HepG2 (cell line): ENCODE results near the gene POLRMT. TPM values are rescaled to one million over a fixed set of nuclear protein-coding genes. Genes with fewer than 3 reads are reported as not detected.

ENCODE experiments used
- ATAC-seq: fragments of 200-7000 bp; cut with Tn5 transposase; 3 replicates; pipeline ENCODE4 v1.9.1; 2020; ENCODE audit warnings: mild to moderate bottlenecking, moderate library complexity
- BruUV-seq: library from RNA; stranded (reverse); fragments of 400-500 nt; replicated peaks from 2 replicates; lab custom pipeline; 2021; lab: Mats Ljungman, UMichigan
- CTCF ChIA-PET: fragments of 300-600 bp; formaldehyde crosslinking; extraction: SDS; loops from one replicate; lab custom pipeline; 2021; ENCODE audit warnings: low total read pairs, inconsistent platforms, low intra/inter-chr PET ratio; lab: Yijun Ruan, JAX
- POLR2A ChIA-PET: fragments of 350-600 bp; sonication (Branson Sonifier 250); formaldehyde crosslinking; loops from one replicate; lab custom pipeline; 2020; ENCODE audit warnings: antibody characterized with exemption, inconsistent platforms; lab: Yijun Ruan, JAX
- DNase-seq: peaks from one replicate; pipeline ENCODE4 v3.0.0-alpha.2; 2015; ENCODE audit warnings: low spot score
- FAIRE-seq: peaks from 3 replicates; lab custom pipeline; 2011; peaks lifted over from hg19 to GRCh38; lab: Jason Lieb, UNC
- H2AFZ ChIP-seq: one replicate; pipeline ENCODE4 v1.6.1; 2011; ENCODE audit warnings: low read length, inconsistent platforms
- H3K27ac ChIP-seq: fragments of 300-600 bp; 3 replicates; pipeline ENCODE4 v1.8.0; 2011; ENCODE audit warnings: mixed run types, mild to moderate bottlenecking, mixed read lengths, low read length, inconsistent platforms; ENCODE audit not compliant: insufficient read depth; ENCODE audit errors: extremely low read length
- H3K27me3 ChIP-seq, 2 experiments: fragments of 200-600 bp in 1 of 2; 2 replicates in 1 of 2; 3 replicates in 1 of 2; pipeline versions ENCODE4 v1.6.0 to v1.8.0; 2011; ENCODE audit warnings: low read length in 2 of 2, mild to moderate bottlenecking in 2 of 2, moderate library complexity in 2 of 2, inconsistent platforms in 1 of 2; ENCODE audit not compliant: insufficient read depth in 2 of 2, control insufficient read depth in 1 of 2
- H3K36me3 ChIP-seq, 2 experiments: fragments of 200-600 bp in 1 of 2; replicated peaks in 1 of 2; 2 replicates in 1 of 2; 3 replicates in 1 of 2; pipeline versions ENCODE4 v1.5.1 to v1.8.0; 2011; ENCODE audit warnings: low read length in 2 of 2, inconsistent platforms in 1 of 2; ENCODE audit not compliant: insufficient read depth in 2 of 2, control insufficient read depth in 1 of 2
- H3K4me1 ChIP-seq: 2 replicates; pipeline ENCODE4 v1.5.1; 2012; ENCODE audit warnings: low read length, inconsistent platforms; ENCODE audit not compliant: insufficient read depth
- H3K4me2 ChIP-seq: 2 replicates; pipeline ENCODE4 v1.6.0; 2011; ENCODE audit warnings: low read depth, low read length, inconsistent platforms
- H3K4me3 ChIP-seq, 3 experiments: fragments of 200-600 bp in 1 of 3; sonication (generic), shearing (Covaris generic) in 1 of 3; replicated peaks in 1 of 3; 2 replicates each; pipeline ENCODE4 v1.5.1; 2011 to 2016; ENCODE audit warnings: low read length in 3 of 3, inconsistent platforms in 2 of 3, low read depth in 2 of 3, mild to moderate bottlenecking in 2 of 3, control low read depth in 1 of 3, mixed read lengths in 1 of 3; ENCODE audit not compliant: insufficient read depth in 1 of 3
- H3K79me2 ChIP-seq: one replicate; pipeline ENCODE4 v1.6.1; 2011; ENCODE audit warnings: low read length, inconsistent platforms; ENCODE audit not compliant: insufficient read depth
- H3K9ac ChIP-seq: 2 replicates; pipeline ENCODE4 v1.6.0; 2011; ENCODE audit warnings: mild to moderate bottlenecking, low read depth, low read length, inconsistent platforms; ENCODE audit not compliant: insufficient read depth
- H3K9me3 ChIP-seq: 2 replicates; pipeline ENCODE4 v1.5.1; 2012; ENCODE audit warnings: mild to moderate bottlenecking, low read length
- H4K20me1 ChIP-seq: 2 replicates; pipeline ENCODE4 v1.6.0; 2011; ENCODE audit warnings: inconsistent platforms, mild to moderate bottlenecking, low read length, moderate library complexity; ENCODE audit not compliant: insufficient read depth
- KDM2A ChIP-seq: sonication (generic); formaldehyde crosslinking; IDR thresholded peaks from 2 replicates; pipeline ENCODE4 v1.4.0; 2020; ENCODE audit warnings: low read depth, missing genetic modification reagents, borderline replicate concordance
- MAZ ChIP-seq, 2 experiments: sonication (generic) in 1 of 2; formaldehyde crosslinking in 1 of 2; IDR thresholded peaks; 2 replicates each; pipeline versions ENCODE4 v1.5.0 to v1.6.1; 2012 to 2020; ENCODE audit warnings: low read depth in 2 of 2, mild to moderate bottlenecking in 2 of 2, borderline replicate concordance in 1 of 2, improper control_type of control experiment in 1 of 2, low read length in 1 of 2, missing genetic modification reagents in 1 of 2, moderate library complexity in 1 of 2
- NFE2 ChIP-seq: sonication (generic); formaldehyde crosslinking; IDR thresholded peaks from 2 replicates; pipeline ENCODE4 v1.4.0; 2020; ENCODE audit warnings: missing genetic modification reagents
- NFYC ChIP-seq: IDR thresholded peaks from 2 replicates; pipeline ENCODE4 v1.6.1; 2016; ENCODE audit warnings: missing genetic modification reagents, missing compliant biosample characterization
- ONECUT2 ChIP-seq: sonication (generic); formaldehyde crosslinking; IDR thresholded peaks from 2 replicates; pipeline ENCODE4 v1.4.0; 2020; ENCODE audit warnings: missing genetic modification reagents
- POGZ ChIP-seq: sonication (generic); formaldehyde crosslinking; IDR thresholded peaks from 2 replicates; pipeline ENCODE4 v1.4.0; 2020; ENCODE audit warnings: mild to moderate bottlenecking, missing genetic modification reagents
- RBFOX2 ChIP-seq: fragments of 200-400 bp; formaldehyde crosslinking; IDR thresholded peaks from 2 replicates; pipeline ENCODE4 v1.6.1; 2017; ENCODE audit warnings: low read depth, mild to moderate bottlenecking, low read length
- RBM22 ChIP-seq: fragments of 200-400 bp; formaldehyde crosslinking; optimal IDR thresholded peaks from 2 replicates; pipeline ENCODE3; 2017; ENCODE audit warnings: mild to moderate bottlenecking, low read length, moderate library complexity
- RORA ChIP-seq: sonication (generic); formaldehyde crosslinking; IDR thresholded peaks from 2 replicates; pipeline ENCODE4 v1.5.0; 2020; ENCODE audit warnings: mild to moderate bottlenecking, missing genetic modification reagents, moderate library complexity
- SALL1 ChIP-seq: sonication (generic); formaldehyde crosslinking; IDR thresholded peaks from 2 replicates; pipeline ENCODE4 v1.8.0; 2022; ENCODE audit warnings: mild to moderate bottlenecking, missing genetic modification reagents
- THAP9 ChIP-seq: sonication (generic); formaldehyde crosslinking; IDR thresholded peaks from 2 replicates; pipeline ENCODE4; 2020; ENCODE audit warnings: missing genetic modification reagents, mild to moderate bottlenecking, borderline replicate concordance
- YEATS4 ChIP-seq: sonication (generic); formaldehyde crosslinking; IDR thresholded peaks from 2 replicates; pipeline ENCODE4 v1.4.0; 2020; ENCODE audit warnings: missing genetic modification reagents, borderline replicate concordance
- ZNF326 ChIP-seq: sonication (generic); formaldehyde crosslinking; IDR thresholded peaks from 2 replicates; pipeline ENCODE4 v1.4.0; 2020; ENCODE audit warnings: missing genetic modification reagents, borderline replicate concordance
- ZNF501 ChIP-seq: sonication (generic); formaldehyde crosslinking; IDR thresholded peaks from 2 replicates; pipeline ENCODE4 v1.5.1; 2020; ENCODE audit warnings: mild to moderate bottlenecking, moderate library complexity, missing genetic modification reagents
- ZNF567 ChIP-seq: sonication (generic); formaldehyde crosslinking; IDR thresholded peaks from 2 replicates; pipeline ENCODE4 v1.8.1; 2023; ENCODE audit warnings: mild to moderate bottlenecking, missing genetic modification reagents, borderline replicate concordance
- ZNF850 ChIP-seq: sonication (generic); formaldehyde crosslinking; conservative IDR thresholded peaks from 2 replicates; pipeline ENCODE4 v1.9.0; 2021; ENCODE audit warnings: mild to moderate bottlenecking, missing genetic modification reagents
- WGBS: methylation state at CpG from one replicate; pipeline ENCODE4 v1.1.6; 2017; ENCODE audit warnings: low lambda C conversion rate; 5-methylcytosine and 5-hydroxymethylcytosine counted together
- in situ Hi-C: cut with HindIII; loops from 2 replicates; pipeline ENCODE4 v1.10.0; 2017; ENCODE audit warnings: low pct_unique_long_range_greater_than_20kb; ENCODE audit not compliant: extremely low pct_ligation_motif_present
- intact Hi-C: fragments of 100-400 bp; cut with micrococcal nuclease; formaldehyde crosslinking; loops from one replicate; pipeline ENCODE4 v1.10.0; 2022; ENCODE audit not compliant: unreplicated experiment
- polyA plus RNA-seq, 8 experiments: library from polyadenylated mRNA; depleted of rRNA in 3 of 8; stranded (reverse) in 7 of 8; unstranded in 1 of 8; fragments of >200 nt; fragmentation: Illumina TruSeq in 4 of 8; extraction: Trizol in 4 of 8; gene quantifications; 2 replicates each; pipeline versions ENCODE4 v1.2.1 to v1.2.3, GENCODE V29; 2011 to 2016; ENCODE audit warnings: low read depth in 4 of 8, missing spikeins in 1 of 8, mixed read lengths in 1 of 8; ENCODE audit not compliant: insufficient read depth in 1 of 8
- total RNA-seq, 5 experiments: library from RNA; depleted of rRNA; stranded (reverse); fragments of >200 nt; fragmentation: Illumina TruSeq; extraction: Trizol; gene quantifications; 2 replicates each; pipeline ENCODE4 v1.2.3, GENCODE V29; 2016; ENCODE audit warnings: low read depth in 1 of 5
- TF ChIP-seq, protein P1 (sequence below): sonication (generic); formaldehyde crosslinking; IDR thresholded peaks from 2 replicates; pipeline ENCODE4 v1.4.0; 2020; ENCODE audit warnings: missing genetic modification reagents, mild to moderate bottlenecking, borderline replicate concordance

Gene POLRMT
- total and polyA plus RNA-seq, 2 of the 13 experiments (the other 11 are each of a cell fraction or from before 2014, with no cell fraction given): 78.0 to 101 TPM

DNA sequence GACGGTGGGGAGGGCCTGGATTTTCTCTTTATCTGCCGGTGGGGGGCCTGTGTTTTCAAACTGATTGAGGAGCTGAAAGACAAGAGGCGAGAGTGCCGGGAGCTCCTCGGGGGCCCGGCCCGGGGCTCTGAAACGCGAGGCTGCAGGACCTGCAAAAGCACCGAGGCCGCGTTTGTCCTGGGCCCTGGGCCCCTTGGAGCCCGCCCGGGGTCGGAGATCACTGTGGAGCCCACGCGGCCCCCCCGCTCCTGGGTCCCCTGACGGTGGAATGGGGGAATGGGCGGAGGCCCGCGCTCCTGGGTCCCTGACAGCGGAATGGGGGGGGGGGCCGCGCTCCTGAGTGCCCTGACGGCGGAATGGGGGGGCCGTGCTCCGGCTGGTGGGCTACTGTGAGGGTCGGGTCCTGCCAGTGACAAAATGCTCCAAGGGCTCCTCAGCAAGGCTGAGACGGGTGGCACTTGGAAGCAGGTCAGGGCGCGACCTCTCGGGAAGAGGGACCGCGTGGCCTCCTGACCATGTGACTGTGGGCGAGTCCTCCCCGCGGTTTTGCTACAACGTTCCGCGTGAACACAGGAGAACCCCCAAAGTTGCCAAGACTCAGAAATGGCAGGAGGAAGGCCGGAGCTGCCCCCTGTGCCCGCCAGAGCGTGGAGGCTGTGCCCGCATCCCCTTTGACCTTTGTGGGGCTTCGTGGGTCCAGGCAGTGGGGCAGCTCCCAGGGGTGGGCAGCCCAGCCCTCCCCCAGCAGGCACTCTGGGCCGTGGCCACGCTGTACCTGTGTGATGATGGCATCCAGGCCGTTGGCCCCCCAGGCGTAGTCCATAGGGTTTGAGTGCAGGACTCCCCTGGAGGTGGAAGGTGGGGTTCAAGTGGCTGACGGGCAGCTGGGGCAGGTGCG is 15.8 kb upstream of the POLRMT start:
- Histone ChIP-seq H3K4me3 (no peak overlapping the region), H3K4me2 (no peak overlapping the region), H2AFZ (no peak overlapping the region), H3K4me1 (no peaks in the 10 kb centered on the region), H3K9me3 (no peaks in the 10 kb centered on the region), H3K36me3 (peaks cover 34 to 57% of the 10 kb centered on the region in 2 experiments; a peak in 4 of 5 replicates), H4K20me1 (peaks cover 30% of the 10 kb centered on the region; the same call in 1 of the 2 replicates), H3K9ac (no peak overlapping the region), H3K27me3 (no peaks in the 10 kb centered on the region), H3K79me2 (peaks cover 21% of the 10 kb centered on the region), H3K27ac (no peak overlapping the region)
- 95% methylated on average over 29 of the region's 53 CpGs for WGBS
- ChIA-PET CTCF (no interaction called here), POLR2A (no interaction called here)
- no TSS peak for BruUV-seq
- in situ Hi-C loops (no loop called here), intact Hi-C loops (no loop called here)
- no peak for ATAC-seq
- DNase-seq: no peak
- FAIRE-seq: no peak
- TF ChIP-seq POGZ (CRISPR knock-in tag): no peak
- TF ChIP-seq THAP9: no peak
- TF ChIP-seq RBM22: peak; percentile 23
- no peak for TF ChIP-seq ZNF501 (CRISPR knock-in tag)
- no peak for TF ChIP-seq ZNF326 (CRISPR knock-in tag)
- TF ChIP-seq SALL1: no peak
- no peak for TF ChIP-seq YEATS4 (CRISPR knock-in tag)
- no peak for TF ChIP-seq MAZ (IDR thresholded peaks at IDR 0.05; ENCODE audit: borderline replicate concordance, low read depth, low read length)
- TF ChIP-seq MAZ (CRISPR knock-in tag; IDR thresholded peaks at IDR 0.05; ENCODE audit: low read depth): no peak
- no peak for TF ChIP-seq ZNF850
- TF ChIP-seq NFE2 (CRISPR knock-in tag): no peak
- no peak for TF ChIP-seq ZNF567 (CRISPR knock-in tag)
- TF ChIP-seq RBFOX2: 0 out of 2 replicates have a peak, but pooled peaks have one; percentile 17
- TF ChIP-seq RORA: no peak
- TF ChIP-seq, protein P1, sequence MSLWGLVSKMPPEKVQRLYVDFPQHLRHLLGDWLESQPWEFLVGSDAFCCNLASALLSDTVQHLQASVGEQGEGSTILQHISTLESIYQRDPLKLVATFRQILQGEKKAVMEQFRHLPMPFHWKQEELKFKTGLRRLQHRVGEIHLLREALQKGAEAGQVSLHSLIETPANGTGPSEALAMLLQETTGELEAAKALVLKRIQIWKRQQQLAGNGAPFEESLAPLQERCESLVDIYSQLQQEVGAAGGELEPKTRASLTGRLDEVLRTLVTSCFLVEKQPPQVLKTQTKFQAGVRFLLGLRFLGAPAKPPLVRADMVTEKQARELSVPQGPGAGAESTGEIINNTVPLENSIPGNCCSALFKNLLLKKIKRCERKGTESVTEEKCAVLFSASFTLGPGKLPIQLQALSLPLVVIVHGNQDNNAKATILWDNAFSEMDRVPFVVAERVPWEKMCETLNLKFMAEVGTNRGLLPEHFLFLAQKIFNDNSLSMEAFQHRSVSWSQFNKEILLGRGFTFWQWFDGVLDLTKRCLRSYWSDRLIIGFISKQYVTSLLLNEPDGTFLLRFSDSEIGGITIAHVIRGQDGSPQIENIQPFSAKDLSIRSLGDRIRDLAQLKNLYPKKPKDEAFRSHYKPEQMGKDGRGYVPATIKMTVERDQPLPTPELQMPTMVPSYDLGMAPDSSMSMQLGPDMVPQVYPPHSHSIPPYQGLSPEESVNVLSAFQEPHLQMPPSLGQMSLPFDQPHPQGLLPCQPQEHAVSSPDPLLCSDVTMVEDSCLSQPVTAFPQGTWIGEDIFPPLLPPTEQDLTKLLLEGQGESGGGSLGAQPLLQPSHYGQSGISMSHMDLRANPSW (CRISPR knock-in tag): no peak
- TF ChIP-seq ONECUT2: no peak
- TF ChIP-seq KDM2A (CRISPR knock-in tag): no peak
- no peak for TF ChIP-seq NFYC
